Measurements from ENCODE around the gene MEGF6. TPM values are rescaled to one million over a fixed set of nuclear protein-coding genes. Genes with fewer than 3 reads are reported as not detected.

MEGF6 gene
- total and polyA plus RNA-seq, 9 of the 15 experiments (the other 6 are each of a cell fraction or from before 2014, with no cell fraction given): 0.03 to 1.7 (median 0.24) TPM; not detected in 3

DNA sequence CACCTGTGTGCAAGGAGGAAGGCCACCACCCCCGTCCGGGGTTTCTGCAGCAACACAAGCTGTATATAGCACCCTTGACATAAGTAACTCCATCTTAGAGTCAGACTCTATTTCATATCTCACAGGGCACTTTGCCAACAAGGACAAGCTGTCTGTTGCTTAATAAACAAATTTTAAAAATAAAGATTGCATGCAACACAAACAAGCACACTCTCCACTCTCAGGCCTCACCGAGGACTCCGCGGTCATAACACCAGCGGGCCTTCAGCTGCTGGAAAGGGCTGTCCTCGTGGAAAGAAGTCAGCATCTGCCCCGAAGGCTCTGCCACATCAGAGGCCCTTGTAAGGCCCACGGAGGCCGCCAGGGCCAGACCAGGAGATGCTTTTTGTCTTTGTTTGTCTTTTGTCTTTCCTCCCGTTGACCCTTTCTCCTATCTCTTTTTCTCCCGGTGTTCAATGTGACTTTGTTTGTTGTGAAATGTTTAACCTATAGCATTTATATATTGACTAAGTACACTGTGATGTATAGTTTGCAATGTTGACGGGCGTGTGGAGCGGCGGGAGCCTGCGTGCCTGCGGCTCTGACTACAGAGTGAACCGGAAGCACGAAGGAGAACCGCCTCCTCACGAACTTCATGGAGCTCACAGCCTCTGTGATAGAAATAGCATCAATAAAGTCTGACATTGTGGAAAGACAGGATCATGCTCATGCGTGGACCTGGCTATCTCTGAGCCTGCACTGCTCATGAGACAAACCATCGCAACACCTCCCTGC, 24.1 kb downstream of the MEGF6 start:
- no TSS peak for BruUV-seq (replicated peaks)
- intact Hi-C loops (cut with micrococcal nuclease) (no loop called here), in situ Hi-C loops (cut with MboI) (no loop called here)
- Histone ChIP-seq H3K36me3 (ENCODE audit: control insufficient read depth, insufficient read depth, low read length) (no peaks in the 10 kb centered on the region), H3K4me1 (replicated peaks in 1 of 2; ENCODE audit: control insufficient read depth in 2 of 2, insufficient read depth in 2 of 2, low read length in 2 of 2) (peaks cover 0 to 15% of the 10 kb centered on the region in 2 experiments; a peak in 2 of 5 replicates), H3K9ac (ENCODE audit: insufficient read depth in 1 of 2, low read depth in 2 of 2, low read length in 2 of 2) (no peak overlapping the region), H3K27me3 (ENCODE audit: control insufficient read depth in 2 of 2, insufficient read depth in 2 of 2, low read length in 2 of 2) (peaks cover 11 to 34% of the 10 kb centered on the region in 2 experiments; a peak in 4 of 5 replicates), H3K79me2 (ENCODE audit: control insufficient read depth, insufficient read depth, low read length) (no peaks in the 10 kb centered on the region), H3K27ac (ENCODE audit: extremely low read depth, low read depth, low read length) (no peak overlapping the region), H4K20me1 (replicated peaks; ENCODE audit: control insufficient read depth, insufficient read depth, low read length) (0 out of 2 replicates have a peak, but pooled peaks cover 9% of the 10 kb centered on the region), H2AFZ (ENCODE audit: low read depth, low read length) (no peak overlapping the region), H3K4me3 (no peak overlapping the region), H3K9me1 (ENCODE audit: control insufficient read depth, insufficient read depth, low read length) (no peaks in the 10 kb centered on the region), H3K9me3 (replicated peaks; ENCODE audit: control insufficient read depth, insufficient read depth, low read depth, low read length) (peaks cover 4% of the 10 kb centered on the region; the same call in 1 of the 2 replicates), H3K4me2 (ENCODE audit: insufficient read depth, low read length) (no peak overlapping the region)
- TF ChIP-seq ZNF699 (CRISPR knock-in tag; IDR thresholded peaks at IDR 0.05; ENCODE audit: insufficient replicate concordance) (no peak), PCBP2 (IDR thresholded peaks at IDR 0.05; ENCODE audit: low read depth, low read length, poor library complexity, severe bottlenecking) (no peak), ZNF75A (CRISPR knock-in tag; IDR thresholded peaks at IDR 0.05) (no peak), RBM39 (optimal IDR thresholded peaks at IDR 0.05; ENCODE audit: low read depth, low read length) (no peak)
- CTCF ChIA-PET (ENCODE audit: low intra/inter-chr PET ratio): interaction anchor here (0.6 kb wide), 1 partner anchor 33 kb away, joined by 3 read pairs; no protein-coding TSS in a partner anchor
- POLR2A ChIA-PET: interaction anchor here (0.6 to 0.7 kb wide), 2 partner anchors 86 to 461 kb away, joined by 3 to 4 read pairs; no protein-coding TSS in a partner anchor
- FAIRE-seq (no peak), ATAC-seq (no peak), DNase-seq (ENCODE audit: extremely low read depth in 1 of 4, low spot score in 3 of 4) (no peak)
- 25% methylated on average over 24 of the region's 24 CpGs for WGBS (ENCODE audit: insufficient coverage, low coverage, missing lambda C conversion rate)

Data from K562 (cell line).